ENCODE data around the gene ARHGAP4. TPM values are rescaled to one million over a fixed set of nuclear protein-coding genes. Genes with fewer than 3 reads are reported as not detected.
A peak's percentile ranks its signal among the peaks of the same experiment; 100 is the strongest.

Gene ARHGAP4
- total RNA-seq, 2 donors from 2014 or later, result 26.6 to 35.5 TPM

DNA sequence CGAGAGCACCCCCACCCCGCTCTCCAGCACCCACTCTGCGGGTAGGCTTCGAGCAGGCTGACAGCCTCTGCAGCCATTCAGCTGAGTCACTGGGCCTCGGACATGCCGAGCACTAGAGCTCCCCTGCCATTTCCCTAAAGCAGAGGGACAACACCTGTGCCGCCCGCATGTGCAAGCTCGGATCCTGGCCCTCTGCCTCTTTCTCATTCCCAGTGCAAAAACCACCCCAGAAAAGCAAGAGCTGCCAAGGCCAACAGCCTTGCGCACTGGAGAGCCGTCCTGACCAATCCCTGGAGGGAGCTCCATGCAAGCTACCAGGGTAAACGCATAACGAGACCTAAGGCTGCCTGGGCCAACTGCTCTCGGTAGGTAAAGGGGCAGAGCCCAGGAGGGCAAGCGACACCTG is 40.2 kb upstream of the ARHGAP4 start:
- intact Hi-C loops (cut with DNase I, micrococcal nuclease), result no loop called here
- no peak for DNase-seq
- ATAC-seq, result no peak

DNA sequence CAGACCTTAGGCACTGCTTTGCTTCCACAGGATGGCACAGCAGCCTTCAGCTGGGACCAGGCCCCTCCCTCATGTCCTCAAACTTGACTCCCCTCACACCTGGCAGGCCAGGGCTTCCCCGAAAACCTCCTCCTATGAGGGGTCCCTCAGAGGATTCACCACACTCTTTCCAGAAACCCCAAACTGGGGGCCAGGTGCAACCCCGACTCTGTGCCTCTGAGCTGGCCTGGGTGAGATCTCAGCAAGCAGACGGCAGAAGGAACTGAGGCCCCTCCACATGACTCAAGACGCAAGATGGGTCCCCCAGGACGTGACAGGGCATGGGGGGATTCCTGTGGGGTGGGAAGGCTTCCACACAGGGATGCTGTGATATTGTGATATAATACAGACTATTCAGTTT is 39.3 kb upstream of the ARHGAP4 start:
- DNase-seq (no peak), ATAC-seq (no peak)
- intact Hi-C loops (cut with DNase I, micrococcal nuclease), result no loop called here

DNA sequence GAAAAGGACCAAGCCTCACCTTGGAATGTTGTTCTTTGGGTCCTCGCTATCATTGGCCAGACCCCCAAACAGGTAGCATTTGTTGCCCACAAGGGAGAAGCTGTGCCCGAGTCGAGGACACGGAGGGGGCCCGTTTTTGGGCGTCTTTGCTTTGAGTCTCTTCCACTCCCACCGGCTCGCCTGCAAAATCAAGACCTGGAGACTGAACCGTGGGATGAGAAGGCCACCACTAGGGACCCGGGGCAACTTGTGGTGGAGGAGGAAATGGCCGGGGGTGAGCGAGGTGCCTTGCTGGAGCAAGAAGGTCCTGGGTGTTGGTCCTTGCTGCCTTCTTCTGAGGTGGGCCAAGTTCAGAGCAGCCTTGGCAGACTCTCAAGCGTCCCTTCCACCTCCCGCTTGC is 38.0 kb upstream of the ARHGAP4 start:
- intact Hi-C loops (cut with DNase I, micrococcal nuclease), result no loop called here
- DNase-seq, result no peak
- no peak for ATAC-seq

DNA sequence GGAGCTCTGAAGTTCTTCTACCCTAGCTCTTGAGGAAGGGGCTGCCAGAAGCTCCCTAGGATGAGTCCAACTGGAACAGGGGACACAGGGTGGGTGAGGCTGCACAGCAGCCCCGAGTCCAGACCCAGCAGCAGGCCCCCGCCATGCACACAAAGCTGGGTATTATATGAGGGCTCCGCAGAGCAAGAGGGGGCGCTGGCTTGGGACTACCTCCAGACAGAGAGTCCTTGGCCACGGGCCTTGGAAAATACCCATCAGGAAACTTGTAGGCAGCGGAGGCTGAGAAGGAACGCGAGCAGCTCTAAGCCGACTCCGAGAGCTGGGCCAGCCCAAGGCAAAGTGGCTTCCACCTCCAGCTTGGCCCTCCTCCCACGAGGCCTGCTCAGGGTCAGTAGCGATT is 37.5 kb upstream of the ARHGAP4 start:
- intact Hi-C loops (cut with DNase I, micrococcal nuclease), result no loop called here
- no peak for DNase-seq
- no peak for ATAC-seq

DNA sequence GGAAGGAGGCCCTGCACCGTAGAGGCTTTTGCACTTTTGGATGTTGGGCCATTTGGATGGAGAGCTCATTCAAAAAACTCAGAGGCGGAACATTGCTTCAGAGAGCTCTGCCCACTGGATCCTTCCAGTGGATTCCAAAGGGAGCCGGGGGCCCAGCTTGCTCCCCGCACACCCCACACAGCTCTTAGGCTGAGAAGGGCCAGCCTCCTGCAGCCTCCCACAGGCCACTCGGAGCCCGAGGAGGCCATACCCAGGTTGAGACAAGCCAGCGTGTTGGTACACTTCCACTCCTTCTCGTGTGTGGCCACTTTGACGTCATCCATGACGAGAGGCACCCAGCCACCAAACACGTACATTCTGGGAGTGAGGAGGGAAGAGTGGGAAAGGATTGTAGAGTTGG is 35.2 kb upstream of the ARHGAP4 start:
- intact Hi-C loops (cut with DNase I, micrococcal nuclease), result no loop called here
- DNase-seq (no peak), ATAC-seq (no peak)

DNA sequence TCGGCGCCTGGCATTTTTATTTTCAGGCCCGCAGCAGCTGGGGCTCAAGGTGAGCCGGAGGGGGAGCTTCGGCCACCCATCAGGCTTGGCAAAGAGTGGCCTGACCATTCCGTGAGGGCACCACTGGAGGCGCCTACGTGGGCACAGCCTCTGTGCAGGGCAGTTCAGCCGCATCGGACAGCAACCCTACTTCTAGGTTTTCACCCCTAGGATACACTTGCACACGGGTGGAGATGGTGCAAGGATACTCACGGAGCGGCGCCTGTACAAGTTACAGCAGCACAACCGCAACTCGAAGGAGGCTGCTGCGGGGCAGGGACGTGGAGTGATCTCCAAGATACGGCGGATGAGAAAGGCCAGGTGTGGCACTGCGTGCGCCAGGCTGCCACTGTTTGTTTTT is 34.7 kb upstream of the ARHGAP4 start:
- no peak for ATAC-seq
- DNase-seq, result no peak
- intact Hi-C loops (cut with DNase I, micrococcal nuclease), result no loop called here

DNA sequence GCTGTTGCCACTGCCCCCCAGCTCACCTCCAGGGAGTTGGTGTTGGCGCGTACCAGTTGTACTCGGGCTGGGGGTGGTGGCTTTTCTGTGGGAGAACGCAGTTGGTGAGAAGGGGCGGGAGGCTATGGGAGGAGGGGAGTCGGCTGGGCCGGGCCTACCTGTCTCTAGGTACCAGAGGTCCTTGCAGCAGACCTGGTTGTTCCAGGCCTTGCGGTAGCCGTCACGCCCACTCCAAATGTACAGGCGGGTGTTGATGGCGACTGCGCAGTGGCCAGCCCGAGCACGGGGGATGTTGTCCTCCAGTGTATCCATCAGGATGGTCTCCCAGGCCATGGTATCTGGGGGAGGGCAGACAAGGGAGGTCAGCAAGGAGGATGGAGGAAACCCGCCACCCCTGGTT is 34.0 kb upstream of the ARHGAP4 start:
- ATAC-seq (no peak), DNase-seq (no peak)
- intact Hi-C loops (cut with DNase I, micrococcal nuclease), result no loop called here

DNA sequence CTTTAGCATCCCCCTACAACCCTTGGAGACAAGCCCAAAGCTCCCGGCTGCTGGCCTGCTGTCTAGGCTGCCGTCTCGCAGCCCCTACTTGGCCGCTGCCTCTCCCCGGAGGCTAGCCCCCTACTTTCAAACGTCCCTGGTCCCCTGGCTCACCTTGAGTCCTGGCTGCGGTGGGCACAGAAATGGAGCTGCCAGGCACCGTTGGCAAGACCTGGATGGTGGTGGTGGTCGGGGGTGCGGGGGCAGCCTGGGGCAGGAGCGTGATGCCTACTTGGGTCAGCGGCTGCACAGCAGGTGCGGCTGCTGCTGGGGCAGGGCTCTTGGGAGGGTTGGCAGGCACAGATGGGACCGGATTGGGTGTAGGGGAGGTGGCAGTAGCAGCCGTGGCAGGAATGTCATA is 33.6 kb upstream of the ARHGAP4 start:
- ATAC-seq, result no peak
- intact Hi-C loops (cut with DNase I, micrococcal nuclease), result no loop called here
- no peak for DNase-seq

DNA sequence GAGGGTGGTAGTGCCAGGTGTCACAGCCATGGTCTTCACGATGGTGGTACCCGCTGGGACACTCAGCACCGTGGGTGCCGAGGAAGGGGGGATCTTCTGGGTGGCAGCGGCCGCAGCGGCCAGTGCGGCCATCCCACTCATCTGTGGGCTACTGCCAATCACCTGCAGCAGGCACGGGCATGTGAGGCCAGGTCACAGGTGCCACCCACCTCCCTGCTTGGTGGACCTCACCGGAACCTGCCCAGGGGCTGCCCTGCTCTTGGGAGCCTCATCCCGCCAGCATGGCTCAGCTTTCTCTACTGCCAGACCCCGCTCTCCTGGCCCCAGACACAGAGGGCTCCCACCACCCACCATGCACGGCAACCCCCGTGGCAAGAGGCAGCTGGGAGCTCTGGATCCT is 32.5 kb upstream of the ARHGAP4 start:
- DNase-seq (no peak), ATAC-seq (no peak)
- intact Hi-C loops (cut with DNase I, micrococcal nuclease), result no loop called here

DNA sequence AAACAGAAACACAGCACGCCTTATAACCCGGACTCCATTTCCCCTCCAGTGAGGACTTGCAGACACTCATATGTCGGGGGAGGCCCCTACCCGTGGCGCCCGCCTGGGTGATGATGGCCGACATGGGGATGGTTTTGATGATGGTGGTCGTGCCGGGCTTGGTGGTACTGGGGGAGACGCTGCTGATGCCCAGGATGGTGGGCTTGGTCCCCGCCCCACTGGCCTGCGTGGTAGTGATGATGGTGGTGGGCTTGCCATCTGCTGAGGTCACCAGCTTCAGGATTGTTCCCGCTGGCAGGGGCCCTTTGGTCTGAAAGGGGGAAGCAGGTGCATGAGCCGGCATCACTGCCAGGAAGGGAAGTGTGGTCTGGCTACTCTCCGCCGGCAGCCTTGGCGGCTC is 31.2 kb upstream of the ARHGAP4 start:
- ATAC-seq, result no peak
- no peak for DNase-seq
- intact Hi-C loops (cut with DNase I, micrococcal nuclease), result no loop called here

DNA sequence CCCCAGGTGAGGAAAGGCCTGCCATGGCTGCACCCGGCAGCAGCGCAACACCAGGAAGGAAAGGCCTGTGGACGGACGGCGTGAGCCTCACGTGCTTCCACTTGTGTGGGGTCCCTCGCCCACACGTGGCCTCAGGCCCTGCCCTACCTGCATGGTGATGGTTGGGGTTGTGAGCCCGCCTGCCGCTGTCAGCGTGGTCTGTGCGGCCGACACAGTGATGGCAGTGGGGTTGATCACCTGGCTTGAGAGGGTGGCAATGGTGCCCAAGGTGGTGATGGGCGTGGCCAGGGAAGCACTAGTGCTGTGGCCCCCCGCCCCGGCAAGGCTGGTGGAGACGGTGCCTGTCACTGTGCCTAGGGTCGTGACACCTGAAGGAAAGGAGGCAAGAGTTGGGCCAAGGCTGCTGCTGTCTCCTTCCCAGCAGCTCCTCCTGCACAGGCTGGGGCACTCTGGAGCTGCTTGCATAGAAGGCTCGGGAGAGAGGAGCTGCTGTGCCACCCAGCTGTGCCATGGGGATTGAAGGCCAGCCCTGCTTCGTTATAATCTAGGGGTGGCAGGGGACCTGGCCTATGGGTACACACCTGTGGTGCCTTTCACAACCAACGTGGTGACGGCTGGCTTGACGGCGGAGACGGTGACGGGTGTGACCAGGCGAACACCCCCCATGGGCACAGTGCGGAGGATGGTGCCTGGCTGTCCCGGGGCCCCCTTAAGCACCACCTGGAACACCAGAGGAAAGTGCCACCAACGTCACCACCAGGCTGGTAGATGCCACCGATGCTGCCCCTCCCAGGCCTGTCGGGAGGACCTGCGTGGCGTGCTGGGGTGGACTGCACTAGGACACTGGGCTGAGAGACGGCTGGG is 30.2 kb upstream of the ARHGAP4 start:
- ATAC-seq (no peak), DNase-seq (no peak)
- intact Hi-C loops (cut with DNase I, micrococcal nuclease), result no loop called here

DNA sequence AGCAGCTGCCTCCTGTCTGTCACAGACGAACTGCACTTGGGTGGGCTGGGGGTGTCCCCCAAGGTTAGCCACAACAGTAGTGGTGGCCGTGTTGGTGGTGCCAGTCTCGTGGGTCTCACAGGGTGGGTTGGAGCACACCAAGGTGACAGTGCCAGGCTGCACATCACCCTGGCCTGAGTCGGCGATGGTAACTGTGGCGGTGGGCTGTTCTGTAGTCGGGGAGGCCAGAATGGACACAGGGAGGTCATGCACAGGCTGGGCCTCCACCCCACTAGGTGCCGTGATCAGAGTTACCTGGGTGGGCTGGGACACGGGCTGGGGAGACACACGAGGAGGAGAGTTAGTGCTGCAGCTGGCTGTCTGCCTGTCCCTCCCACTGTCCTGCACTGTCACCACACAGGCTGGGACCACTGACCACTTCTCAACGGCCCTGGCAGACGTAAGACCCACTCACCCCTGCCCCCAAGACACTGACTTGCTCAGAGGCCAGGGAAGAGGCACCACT is 29.2 kb upstream of the ARHGAP4 start:
- no peak for ATAC-seq
- no peak for DNase-seq
- intact Hi-C loops (cut with DNase I, micrococcal nuclease), result no loop called here

DNA sequence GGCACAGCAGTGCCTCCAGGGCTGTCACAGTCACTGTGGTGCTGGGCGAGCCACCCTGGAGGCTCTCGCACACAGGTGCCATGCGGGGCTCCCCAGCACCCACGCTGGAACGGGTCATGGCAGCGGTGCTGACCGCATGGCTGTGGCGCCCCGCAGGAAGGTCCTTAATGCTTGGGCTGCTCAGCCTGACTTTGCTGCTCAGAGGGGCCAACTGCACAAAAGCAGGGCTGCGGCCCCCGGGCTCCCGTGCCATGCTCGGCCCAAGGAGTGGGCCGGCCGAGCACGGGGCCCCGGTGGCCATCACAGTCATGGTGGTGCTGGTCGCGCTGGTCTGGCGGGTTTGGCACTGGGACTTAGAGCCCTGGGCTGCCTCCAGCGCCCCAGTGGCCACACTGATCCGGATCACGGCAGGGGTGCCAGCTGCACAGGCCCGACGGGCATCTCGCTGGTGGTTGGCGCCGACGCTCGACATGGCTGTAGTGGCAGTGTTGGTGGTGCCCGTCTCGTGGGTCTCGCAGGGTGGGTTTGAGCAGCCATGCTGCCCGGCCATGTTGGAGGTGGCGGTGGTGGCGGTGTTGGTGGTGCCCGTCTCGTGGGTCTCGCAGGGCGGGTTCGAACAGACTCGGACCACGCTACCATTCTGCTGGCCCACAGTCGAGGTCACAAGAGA is 28.6 kb upstream of the ARHGAP4 start:
- ATAC-seq, result no peak
- intact Hi-C loops (cut with DNase I, micrococcal nuclease), result loop anchor here in 1 of 2 donors (5.0 kb wide), 1 partner anchor 192 kb away; the partner anchor contains the start of gene PLXNB3
- no peak for DNase-seq

DNA sequence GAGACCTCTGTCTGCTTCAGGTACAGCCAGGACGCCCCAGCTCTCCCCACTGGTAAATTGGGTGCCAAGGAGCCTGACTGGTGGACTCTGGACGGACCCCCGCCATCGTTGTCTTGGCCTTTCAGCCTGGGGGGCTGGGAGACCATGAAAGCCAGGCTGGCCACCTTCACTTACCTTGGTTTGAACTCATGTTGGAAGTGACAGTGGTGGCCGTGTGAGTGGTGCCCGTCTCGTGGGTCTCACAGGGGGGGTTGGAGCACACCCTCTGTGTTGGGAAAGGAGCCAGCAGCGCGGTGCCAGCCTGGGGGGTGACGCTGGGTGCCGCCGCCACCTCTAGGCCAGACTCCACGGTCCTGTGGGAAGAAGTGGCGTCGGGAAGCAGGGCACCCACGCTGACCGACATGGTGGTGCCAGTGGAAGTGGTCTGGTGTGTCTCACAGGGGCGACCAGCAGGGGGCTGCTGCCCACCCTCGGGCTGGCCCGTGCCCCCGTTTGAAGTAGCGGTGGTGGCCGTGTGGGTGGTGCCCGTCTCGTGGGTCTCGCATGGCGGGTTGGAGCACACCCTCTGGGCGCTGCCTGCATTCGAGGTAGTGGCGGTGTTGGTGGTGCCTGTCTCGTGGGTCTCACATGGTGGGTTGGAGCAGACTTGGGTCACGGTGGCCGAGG is 28.0 kb upstream of the ARHGAP4 start:
- ATAC-seq (peak; percentile 5), DNase-seq (no peak)
- intact Hi-C loops (cut with DNase I, micrococcal nuclease), result loop anchor here in 1 of 2 donors (5.0 kb wide), 1 partner anchor 192 kb away; the partner anchor contains the start of gene PLXNB3

DNA sequence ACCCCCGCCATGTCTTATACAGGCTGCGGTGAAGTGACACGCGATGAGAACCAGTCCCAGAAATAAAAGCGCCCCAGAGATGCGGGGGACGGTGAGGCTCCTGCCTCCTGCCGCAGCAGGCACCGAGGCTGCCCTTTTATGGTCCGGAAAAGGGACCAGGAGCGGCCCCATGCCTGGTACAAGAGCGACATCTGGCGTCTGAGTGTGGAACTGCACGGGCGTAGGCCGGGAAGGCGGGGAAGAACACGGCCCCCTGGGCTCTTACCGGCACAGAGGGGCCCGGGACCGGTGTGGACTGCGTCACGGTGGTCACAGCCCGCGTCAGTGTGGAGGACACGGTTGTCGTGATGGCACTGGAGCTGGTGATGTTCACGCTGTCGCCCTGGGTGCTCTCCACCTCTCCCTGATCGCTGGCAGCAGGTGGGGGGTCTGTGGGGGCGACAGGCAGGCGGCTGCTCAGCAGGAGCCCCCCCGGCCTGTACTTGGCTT is 27.3 kb upstream of the ARHGAP4 start:
- DNase-seq (peak; percentile 68 to 82), ATAC-seq (peak; percentile 78)
- intact Hi-C loops (cut with DNase I, micrococcal nuclease), result loop anchor here in 1 of 2 donors (5.0 kb wide), 1 partner anchor 191 kb away; the partner anchor contains the start of gene PLXNB3

DNA sequence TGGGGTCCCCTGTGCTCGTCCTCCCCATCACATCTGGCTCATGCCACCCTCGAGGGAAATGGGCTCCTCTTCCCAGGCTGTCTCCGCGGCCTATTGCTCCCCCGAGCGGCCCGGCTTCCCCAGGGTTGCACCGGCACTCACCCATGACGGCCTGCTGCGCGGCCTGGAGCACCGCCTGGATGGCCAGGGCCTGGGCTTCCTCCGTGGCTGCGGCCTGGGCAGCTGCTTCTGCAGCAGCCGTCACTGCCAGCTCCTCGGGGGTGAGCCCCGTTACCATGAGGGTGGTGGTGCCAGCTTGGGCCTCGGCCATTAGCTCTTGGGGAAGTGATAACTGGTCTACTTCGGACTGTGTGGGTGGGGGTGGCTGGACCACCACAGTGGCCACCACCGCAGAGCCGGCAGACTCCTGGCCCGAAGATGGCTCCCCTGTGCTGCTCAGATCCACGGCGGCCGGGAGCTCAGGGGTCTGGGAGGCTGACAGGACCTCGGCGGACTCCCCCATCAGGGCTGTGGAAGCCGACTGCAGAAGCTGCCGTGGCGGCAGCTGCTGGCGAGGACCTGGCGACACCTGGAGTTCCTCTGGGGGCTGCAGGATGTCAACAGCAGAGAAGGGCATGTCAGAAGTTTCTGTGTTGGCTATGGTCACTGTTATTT is 26.4 kb upstream of the ARHGAP4 start:
- DNase-seq, result no peak
- intact Hi-C loops (cut with DNase I, micrococcal nuclease), result loop anchor here in 1 of 2 donors (5.0 kb wide), 1 partner anchor 190 kb away; the partner anchor contains the start of gene PLXNB3
- ATAC-seq, result no peak

DNA sequence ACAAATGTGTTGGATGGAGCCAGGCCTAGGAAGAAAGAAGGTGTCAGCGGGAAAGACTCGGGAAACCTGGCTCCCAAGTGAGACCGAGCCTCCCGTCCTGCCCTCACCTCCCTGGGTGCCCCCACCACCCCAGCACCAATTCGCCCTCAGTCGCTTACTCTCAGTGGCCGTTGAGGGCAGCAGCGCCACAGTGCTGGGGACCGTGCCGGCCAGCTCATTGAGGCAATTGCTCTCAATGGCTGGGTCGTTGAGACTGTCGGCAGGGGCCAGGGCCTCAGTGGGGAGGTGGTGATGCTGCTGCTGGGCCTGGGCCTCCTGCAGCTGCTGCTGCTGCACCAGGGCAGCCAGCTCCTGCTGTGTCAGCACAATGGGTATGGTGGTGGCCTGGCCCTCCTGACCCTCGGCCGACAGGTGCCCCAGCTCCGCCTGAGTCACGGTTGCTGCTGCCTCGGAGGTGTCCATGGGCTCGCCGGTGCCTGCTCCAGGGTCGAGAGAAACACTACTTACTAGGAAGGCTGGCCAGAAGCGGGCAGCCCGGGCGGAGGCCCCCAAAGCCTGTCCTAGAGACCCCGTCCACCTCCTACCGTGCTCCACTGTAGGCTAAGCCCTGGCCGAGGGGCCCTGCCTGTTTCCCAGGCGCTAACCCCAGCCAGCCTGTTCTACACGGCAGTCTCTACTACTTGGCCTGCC is 25.8 kb upstream of the ARHGAP4 start:
- DNase-seq (no peak), ATAC-seq (no peak)
- intact Hi-C loops (cut with DNase I, micrococcal nuclease), result loop anchor here in 1 of 2 donors (5.0 kb wide), 1 partner anchor 190 kb away; the partner anchor contains the start of gene PLXNB3

DNA sequence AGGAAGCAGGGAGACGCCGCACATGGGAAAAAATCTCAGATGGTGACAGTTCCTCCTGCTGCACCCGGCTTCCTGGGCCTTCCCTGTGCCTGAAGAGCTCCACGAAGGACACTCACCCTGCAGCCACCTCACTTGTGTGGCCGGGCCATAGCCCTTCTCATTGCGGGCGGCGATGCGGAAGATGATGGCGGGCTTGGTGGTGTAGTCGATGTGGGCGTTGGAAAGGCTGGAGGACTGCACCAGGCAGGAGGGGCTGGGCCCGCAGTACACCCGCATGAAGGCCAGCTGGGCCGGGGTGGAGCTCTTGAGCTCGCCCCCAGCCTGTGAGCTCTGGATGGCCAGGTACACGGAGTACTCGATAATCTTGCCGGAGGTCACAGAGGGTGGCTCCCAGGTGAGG is 24.1 kb upstream of the ARHGAP4 start:
- intact Hi-C loops (cut with DNase I, micrococcal nuclease), result loop anchor here in 1 of 2 donors (5.0 kb wide), 1 partner anchor 188 kb away; the partner anchor contains the start of gene PLXNB3
- DNase-seq (no peak), ATAC-seq (no peak)

All from left colon (tissue), 2 donors.